Measurements from ENCODE around the gene RAB11FIP3.

RAB11FIP3 gene

GRCh38 chr16:442976-443375 lies 17.5 kb downstream of the RAB11FIP3 start:
- no peak for TF ChIP-seq CTCF (conservative IDR thresholded peaks at IDR 0.05; ENCODE audit: control insufficient read depth, insufficient read depth, low read depth, low read length)
- DNase-seq (ENCODE audit: low read depth), result no peak
- no peak overlapping the region for H3K4me3 ChIP-seq (ENCODE audit: control insufficient read depth, low read depth, low read length)

- no peak overlapping the region for H3K4me3 ChIP-seq (ENCODE audit: control insufficient read depth, low read depth, low read length)
- no peak for TF ChIP-seq CTCF (conservative IDR thresholded peaks at IDR 0.05; ENCODE audit: control insufficient read depth, insufficient read depth, low read depth, low read length)
- DNase-seq (ENCODE audit: low read depth), result no peak
Measured at GRCh38 chr16:444027-444426, 18.6 kb downstream of the RAB11FIP3 start.

- DNase-seq (ENCODE audit: low read depth), result no peak
- TF ChIP-seq CTCF (conservative IDR thresholded peaks at IDR 0.05; ENCODE audit: control insufficient read depth, insufficient read depth, low read depth, low read length), result no peak
- H3K4me3 ChIP-seq (ENCODE audit: control insufficient read depth, low read depth, low read length), result no peak overlapping the region
Measured at GRCh38 chr16:445566-445965, 20.1 kb downstream of the RAB11FIP3 start.

GRCh38 chr16:450385-450784 lies 24.9 kb downstream of the RAB11FIP3 start:
- no peak for DNase-seq (ENCODE audit: low read depth)
- H3K4me3 ChIP-seq (ENCODE audit: control insufficient read depth, low read depth, low read length), result no peak overlapping the region
- no peak for TF ChIP-seq CTCF (conservative IDR thresholded peaks at IDR 0.05; ENCODE audit: control insufficient read depth, insufficient read depth, low read depth, low read length)

- TF ChIP-seq CTCF (conservative IDR thresholded peaks at IDR 0.05; ENCODE audit: control insufficient read depth, insufficient read depth, low read depth, low read length), result no peak
- DNase-seq (ENCODE audit: low read depth), result no peak
Measured at GRCh38 chr16:450785-451512, 25.5 kb downstream of the RAB11FIP3 start.

GRCh38 chr16:454397-454940 lies 29.0 kb downstream of the RAB11FIP3 start:
- DNase-seq (ENCODE audit: low read depth), result no peak
- H3K4me3 ChIP-seq (ENCODE audit: control insufficient read depth, low read depth, low read length), result no peak overlapping the region
- TF ChIP-seq CTCF (conservative IDR thresholded peaks at IDR 0.05; ENCODE audit: control insufficient read depth, insufficient read depth, low read depth, low read length), result no peak

More at GRCh38 chr16:450785-451512, 25.5 kb downstream of the RAB11FIP3 start:
- H3K4me3 ChIP-seq (ENCODE audit: control insufficient read depth, low read depth, low read length), result no peak overlapping the region

Measured in fibroblast of mammary gland (primary cell).